Suprapubic skin (tissue), 4 donors: Measurements from ENCODE around the gene MXI1. TPM values are rescaled to one million over a fixed set of nuclear protein-coding genes. Genes with fewer than 3 reads are reported as not detected.

Experiments
- DNase-seq, 2 donors: peaks; one replicate each; pipeline ENCODE4 v3.0.0-alpha.2; 2019; ENCODE audit warnings: low spot score in 2 of 2
- H3K27ac ChIP-seq: fragments of 200-600 bp; sonication (generic); one replicate; pipeline ENCODE4 v1.5.1; 2019
- H3K27me3 ChIP-seq: fragments of 200-600 bp; sonication (generic); one replicate; pipeline ENCODE4 v1.5.1; 2019
- H3K36me3 ChIP-seq: fragments of 200-600 bp; sonication (generic); one replicate; pipeline ENCODE4 v1.5.1; 2019
- H3K4me1 ChIP-seq: fragments of 200-600 bp; sonication (generic); one replicate; pipeline ENCODE4 v1.5.1; 2019
- H3K4me3 ChIP-seq: fragments of 200-600 bp; sonication (generic); one replicate; pipeline ENCODE4 v1.5.1; 2019; ENCODE audit warnings: mild to moderate bottlenecking
- H3K9me3 ChIP-seq: fragments of 200-600 bp; sonication (generic); one replicate; pipeline ENCODE4 v1.5.1; 2019
- CTCF ChIP-seq, 2 donors: fragments of 200-600 bp in 1 of 2; fragments of 450-650 bp in 1 of 2; sonication (generic) in 1 of 2; IDR thresholded peaks; one replicate each; pipeline ENCODE4 v1.5.1; 2016 to 2019; ENCODE audit warnings: antibody characterized with exemption in 2 of 2, mild to moderate bottlenecking in 1 of 2, moderate library complexity in 1 of 2
- EP300 ChIP-seq: sonication (generic); formaldehyde crosslinking; IDR thresholded peaks from one replicate; pipeline ENCODE4 v1.6.1; 2017; ENCODE audit warnings: antibody characterized with exemption
- POLR2A ChIP-seq, 2 donors: fragments of 450-650 bp; IDR thresholded peaks; one replicate each; pipeline ENCODE4 v1.6.1; 2017; ENCODE audit warnings: antibody characterized with exemption in 2 of 2, mild to moderate bottlenecking in 2 of 2, moderate library complexity in 2 of 2
- POLR2AphosphoS5 ChIP-seq, 3 donors: sonication (generic); formaldehyde crosslinking; IDR thresholded peaks; one replicate each; pipeline ENCODE4 v1.6.1; 2017; ENCODE audit warnings: antibody characterized with exemption in 3 of 3
- WGBS: methylation state at CpG from one replicate; pipeline ENCODE4 v1.1.5; 2018; 5-methylcytosine and 5-hydroxymethylcytosine counted together
- total RNA-seq, 4 donors: library from RNA; depleted of rRNA; stranded (reverse); fragments of >200 nt; gene quantifications; one replicate each; pipeline ENCODE4 v1.1.0, GENCODE V29; 2016

MXI1 gene
- total RNA-seq, result 10 to 100 TPM; 64.3 to 77.9 (median 70.9) TPM

- peaks cover 16% of the 10 kb centered on the region for H3K4me1 ChIP-seq
- H3K9me3 ChIP-seq, result no peaks in the 10 kb centered on the region
- H3K27ac ChIP-seq, result peak within 1 kb of the TSS; percentile 90
- H3K36me3 ChIP-seq, result no peaks in the 10 kb centered on the region
- WGBS, result 15% methylated on average over 9 of the region's 37 CpGs
- no peak for TF ChIP-seq EP300
- TF ChIP-seq CTCF (IDR thresholded peaks at IDR 0.05), result no peak
- peak within 1 kb of the TSS; percentile 67 for H3K4me3 ChIP-seq
- no peaks in the 10 kb centered on the region for H3K27me3 ChIP-seq
- DNase-seq, result peak; percentile 83 to 86
Observed at GRCh38 chr10:110207011-110207804, at the start of gene MXI1. TSS of gene MXI1 (plus strand) at chr10:110207605. CDS start at chr10:110207809, 204 bp downstream.

GRCh38 chr10:110158051-110159005, 49.1 kb upstream of the MXI1 start:
- Histone ChIP-seq H3K4me3 (no peak overlapping the region), H3K27me3 (peaks cover 8% of the 10 kb centered on the region), H3K27ac (no peak overlapping the region), H3K36me3 (no peaks in the 10 kb centered on the region), H3K9me3 (no peaks in the 10 kb centered on the region), H3K4me1 (no peaks in the 10 kb centered on the region)
- WGBS, result 77% methylated on average over 11 of the region's 11 CpGs
- DNase-seq, result no peak
- no peak for TF ChIP-seq EP300
- no peak for TF ChIP-seq CTCF (IDR thresholded peaks at IDR 0.05)
- no peak for TF ChIP-seq POLR2AphosphoS5 (IDR thresholded peaks at IDR 0.05)
- TF ChIP-seq POLR2A (IDR thresholded peaks at IDR 0.05), result no peak

GRCh38 chr10:110160081-110160480, 47.3 kb upstream of the MXI1 start:
- no peak overlapping the region for H3K4me3 ChIP-seq
- WGBS, result 89% methylated on average over 4 of the region's 4 CpGs
- H3K27ac ChIP-seq, result no peak overlapping the region
- peaks cover 4% of the 10 kb centered on the region for H3K27me3 ChIP-seq
- H3K9me3 ChIP-seq, result no peaks in the 10 kb centered on the region
- TF ChIP-seq EP300, result no peak
- no peak for TF ChIP-seq CTCF (IDR thresholded peaks at IDR 0.05)
- TF ChIP-seq POLR2AphosphoS5 (IDR thresholded peaks at IDR 0.05), result no peak
- TF ChIP-seq POLR2A (IDR thresholded peaks at IDR 0.05), result no peak
- DNase-seq, result peak in 1 of 2 donors; percentile 44
- H3K4me1 ChIP-seq, result no peaks in the 10 kb centered on the region
- H3K36me3 ChIP-seq, result no peaks in the 10 kb centered on the region

GRCh38 chr10:110160522-110160921, 46.9 kb upstream of the MXI1 start:
- Histone ChIP-seq H3K4me3 (no peak overlapping the region), H3K9me3 (no peaks in the 10 kb centered on the region), H3K27ac (no peak overlapping the region), H3K4me1 (no peaks in the 10 kb centered on the region), H3K27me3 (peaks cover 9% of the 10 kb centered on the region), H3K36me3 (no peaks in the 10 kb centered on the region)
- TF ChIP-seq POLR2AphosphoS5 (IDR thresholded peaks at IDR 0.05) (no peak), EP300 (no peak)
- no peak for DNase-seq

- Histone ChIP-seq H3K4me1 (no peaks in the 10 kb centered on the region), H3K36me3 (no peaks in the 10 kb centered on the region), H3K27me3 (peaks cover 31% of the 10 kb centered on the region), H3K4me3 (no peak overlapping the region), H3K27ac (no peak overlapping the region), H3K9me3 (no peaks in the 10 kb centered on the region)
- WGBS, result 31% methylated on average over 6 of the region's 6 CpGs
- peak in 1 of 2 donors; percentile 60 for DNase-seq
- TF ChIP-seq EP300, result no peak
- TF ChIP-seq POLR2AphosphoS5 (IDR thresholded peaks at IDR 0.05), result no peak
- TF ChIP-seq CTCF (IDR thresholded peaks at IDR 0.05), result no peak
Observed at GRCh38 chr10:110162741-110163145, 44.7 kb upstream of the MXI1 start.
